ENCODE results near the gene INHBE.
"Not testable (repeated sequence)": the region's sequence is repeated elsewhere in the genome, so short reads cannot be mapped to it uniquely, and the experiment has no call there.

INHBE gene

DNA sequence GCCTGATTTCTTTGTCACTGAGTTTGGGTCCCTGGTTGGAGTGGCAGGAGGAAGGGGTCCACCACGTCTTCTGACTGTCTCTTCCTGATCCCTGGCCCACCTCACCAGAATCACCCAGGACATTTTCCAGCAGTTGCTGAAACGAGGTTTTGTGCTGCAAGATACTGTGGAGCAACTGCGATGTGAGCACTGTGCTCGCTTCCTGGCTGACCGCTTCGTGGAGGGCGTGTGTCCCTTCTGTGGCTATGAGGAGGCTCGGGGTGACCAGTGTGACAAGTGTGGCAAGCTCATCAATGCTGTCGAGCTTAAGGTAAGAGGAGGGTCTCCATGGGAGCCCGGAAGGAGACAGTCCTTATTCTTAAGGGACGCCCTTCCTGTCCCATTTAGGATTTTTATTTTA is 45.1 kb downstream of the INHBE start:
- no peak for DNase-seq

DNA sequence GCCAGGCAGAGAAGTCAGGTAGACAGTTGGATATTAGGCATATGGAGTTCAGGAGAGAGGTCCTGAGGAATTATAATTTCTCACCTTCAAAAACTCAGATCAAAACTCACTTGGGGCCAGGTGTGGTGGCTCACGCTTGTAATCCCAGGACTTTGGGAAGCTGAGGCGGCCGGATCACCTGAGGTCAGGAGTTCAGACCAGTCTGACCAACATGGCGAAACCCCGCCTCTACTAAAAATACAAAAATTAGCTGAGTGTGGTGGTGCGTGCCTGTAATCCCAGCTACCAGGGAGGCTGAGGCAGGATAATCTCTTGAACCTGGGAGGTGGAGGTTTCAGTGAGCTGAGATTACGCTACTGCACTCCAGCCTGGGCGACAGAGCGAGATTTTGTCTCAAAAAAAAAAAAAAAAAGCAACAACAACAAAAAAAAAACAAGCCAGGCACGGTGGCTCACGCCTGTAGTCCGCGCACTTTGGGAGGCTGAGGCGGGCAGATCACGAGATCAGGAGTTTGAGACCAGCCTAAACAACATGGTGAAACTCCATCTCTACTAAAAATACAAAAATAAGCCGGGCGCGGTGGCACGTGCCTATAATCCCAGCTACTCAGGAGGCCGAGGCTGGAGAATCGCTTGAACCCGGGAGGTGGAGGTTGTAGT is 47.3 kb downstream of the INHBE start:
- DNase-seq: not testable (repeated sequence)

DNA sequence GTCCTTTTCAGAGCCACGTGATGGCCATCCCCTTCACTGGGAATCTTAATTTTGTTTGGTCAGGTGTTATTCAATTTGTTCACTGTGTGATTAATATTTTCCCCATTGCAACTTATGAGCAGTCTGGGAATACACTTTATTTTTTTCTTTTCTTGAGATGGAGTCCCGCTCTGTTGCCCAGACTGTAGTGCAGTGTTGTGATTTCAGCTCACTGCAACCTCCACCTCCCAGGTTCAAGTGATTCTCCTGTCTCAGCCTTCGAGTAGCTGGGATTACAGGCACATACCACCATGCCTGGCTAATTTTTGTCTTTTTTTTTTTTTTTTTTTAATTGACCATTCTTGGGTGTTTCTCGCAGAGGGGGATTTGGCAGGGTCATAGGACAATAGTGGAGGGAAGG is 51.4 kb downstream of the INHBE start:
- not testable (repeated sequence) for DNase-seq

Data from KG1 (cell line).